NCI-H1092 treated with DMSO at 0.1 percent for 48 hours (cell line): ENCODE results near the gene ZBTB47.

ENCODE experiments used
- DNase-seq: peaks from one replicate; lab custom pipeline; 2025; lab: John Stamatoyannopoulos, UW

ZBTB47 gene

DNA sequence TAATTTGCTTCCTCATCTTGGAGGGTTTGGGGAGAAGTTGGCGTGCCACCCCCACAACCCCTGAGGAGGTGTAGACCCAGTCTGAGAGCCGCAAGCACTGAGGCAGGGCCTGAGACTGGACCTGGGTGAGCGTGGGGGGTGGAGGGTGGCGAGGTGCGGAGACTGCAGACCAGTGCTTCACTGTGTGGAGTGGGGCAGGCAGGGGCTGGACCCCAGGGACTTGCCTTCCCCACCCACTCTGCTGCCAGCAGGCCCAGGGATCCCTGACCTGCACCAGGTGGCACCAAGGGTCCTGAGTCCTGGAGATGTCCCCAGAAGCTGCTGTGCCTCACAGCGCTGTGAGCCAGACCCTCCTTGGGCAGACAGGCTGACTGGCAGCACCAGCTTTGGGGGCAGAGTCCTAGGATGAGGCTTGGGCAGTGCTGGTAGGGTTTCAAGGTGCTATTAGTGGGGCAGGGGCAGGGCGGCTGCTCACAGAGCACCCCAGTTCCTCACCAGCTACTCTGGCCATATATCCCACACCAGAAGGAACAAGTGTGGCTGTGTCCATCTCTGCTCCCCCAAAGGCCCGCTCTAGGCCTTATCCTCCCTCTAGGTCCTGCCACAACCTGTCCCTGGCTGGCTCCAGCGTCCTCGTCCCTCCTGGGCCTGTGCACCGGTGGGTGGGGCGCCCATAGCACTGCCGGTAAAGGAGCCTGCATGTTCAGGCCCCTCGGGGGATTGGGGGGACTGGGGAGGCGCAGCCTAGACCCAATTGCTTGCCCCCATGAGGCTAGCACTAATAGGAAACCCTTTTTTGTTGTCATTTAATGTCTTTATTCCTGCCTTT lies 11.8 kb downstream of the ZBTB47 start:
- no peak for DNase-seq

GRCh38 chr3:42666022-42666421 lies 12.5 kb downstream of the ZBTB47 start:
- no peak for DNase-seq

DNA sequence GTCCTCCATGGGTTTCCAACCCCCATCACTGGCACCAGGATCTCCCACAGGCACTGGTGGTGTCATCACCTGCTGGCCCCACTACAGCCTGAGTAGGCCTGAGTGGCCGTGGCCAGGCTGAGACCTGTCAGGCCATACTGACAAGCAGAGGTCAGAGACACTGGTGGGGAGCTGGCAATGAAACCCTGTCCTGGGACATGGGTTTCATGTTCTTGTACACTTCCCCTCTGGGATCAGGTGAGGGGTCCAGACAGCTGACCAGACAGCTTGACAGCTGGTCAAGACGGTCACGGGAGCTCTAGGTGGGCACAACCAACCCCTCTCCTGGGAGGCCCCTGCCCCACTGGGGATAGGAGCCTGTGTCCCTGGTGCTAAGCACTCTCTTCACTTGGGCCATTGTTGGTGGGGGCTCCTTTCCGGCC lies 13.1 kb downstream of the ZBTB47 start:
- no peak for DNase-seq

DNA sequence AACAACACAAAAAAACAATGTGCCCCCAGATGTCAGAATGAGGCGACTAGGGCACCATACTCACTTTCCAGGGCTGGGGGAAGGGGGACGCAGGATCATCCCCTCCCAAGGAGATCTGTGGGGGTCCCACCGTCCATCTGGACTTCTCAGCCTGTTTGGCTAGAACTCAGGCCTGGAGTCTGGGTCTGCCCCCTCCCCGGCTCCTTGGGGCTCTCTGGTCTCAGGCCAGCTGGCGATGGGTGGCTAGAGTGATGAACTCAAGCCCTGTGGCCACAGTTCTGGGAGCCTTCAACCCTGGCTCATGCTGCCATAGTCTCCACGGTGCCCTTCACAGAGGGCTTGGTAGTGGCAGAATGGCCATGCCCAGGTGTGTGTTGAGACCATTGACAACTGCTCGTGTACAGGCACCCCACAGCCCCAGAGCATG lies 13.6 kb downstream of the ZBTB47 start:
- no peak for DNase-seq

DNA sequence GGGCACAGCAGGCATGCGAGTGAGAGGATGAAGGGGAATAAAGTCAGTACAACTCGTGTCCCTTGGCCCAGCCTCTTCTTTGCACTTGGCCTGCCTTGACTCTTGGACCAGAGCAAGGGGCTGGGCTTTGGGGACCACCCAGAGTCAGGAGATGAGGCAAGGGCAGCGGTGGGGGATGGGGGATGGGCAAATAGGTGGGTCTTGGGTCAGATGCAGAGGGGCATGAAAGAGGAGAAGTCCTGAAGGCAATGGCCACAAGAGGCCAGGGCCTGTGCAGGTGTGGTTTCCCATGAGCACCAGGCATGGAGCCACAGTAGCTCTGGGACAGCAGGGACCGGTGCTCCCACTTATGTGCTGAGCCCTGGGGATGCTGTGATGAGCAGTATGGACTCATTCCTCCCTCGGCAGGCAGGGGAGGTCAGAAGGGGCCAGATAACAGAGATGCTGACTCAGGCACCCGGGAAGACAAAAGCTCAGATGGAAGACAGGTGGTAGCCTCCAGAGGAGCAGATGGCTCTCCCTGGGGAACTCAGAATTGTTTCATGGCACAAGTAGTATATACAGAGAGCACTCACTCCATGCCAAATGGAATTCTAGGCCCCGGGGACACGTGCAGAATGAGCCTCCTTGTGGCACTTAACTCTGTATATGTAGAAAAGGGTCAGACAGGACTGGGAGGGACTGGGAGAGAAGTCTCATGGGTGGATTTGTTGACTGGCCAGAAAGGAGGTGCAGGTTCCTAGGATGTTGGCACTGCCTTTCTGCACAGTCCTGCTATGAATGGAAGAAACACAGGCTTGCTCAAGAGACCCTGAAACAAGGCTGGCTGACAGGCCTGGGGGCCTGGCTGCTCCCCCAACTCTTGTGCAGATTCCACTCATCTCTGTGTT lies 14.3 kb downstream of the ZBTB47 start:
- peak; percentile 65 for DNase-seq

GRCh38 chr3:42668413-42668760 lies 14.9 kb downstream of the ZBTB47 start:
- no peak for DNase-seq

- no peak for DNase-seq
Observed at GRCh38 chr3:42668793-42669217, 15.3 kb downstream of the ZBTB47 start.

GRCh38 chr3:42670051-42670576 lies 16.6 kb downstream of the ZBTB47 start:
- no peak for DNase-seq

DNA sequence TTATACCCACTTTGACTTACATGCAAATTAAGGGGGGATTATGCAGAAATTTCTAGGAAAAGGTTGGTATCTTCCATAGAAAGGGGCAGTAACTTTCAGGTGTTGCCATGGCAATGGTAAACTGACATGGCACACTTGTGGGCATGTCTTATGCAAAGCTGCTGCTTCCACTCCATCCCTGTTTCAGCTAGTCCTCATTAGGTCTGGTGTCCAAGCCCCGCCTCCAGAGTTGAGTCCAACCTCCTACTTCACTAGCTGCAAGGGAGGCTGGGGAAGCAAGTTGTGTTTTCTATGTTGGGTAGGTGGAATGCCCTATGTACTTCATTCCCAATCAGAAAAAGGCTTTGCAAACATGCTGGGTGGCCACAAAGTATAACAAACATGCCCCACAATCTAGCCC lies 17.2 kb downstream of the ZBTB47 start:
- DNase-seq = no peak

- no peak for DNase-seq
Observed at GRCh38 chr3:42672515-42672914, 19.0 kb downstream of the ZBTB47 start.

GRCh38 chr3:42673082-42673481 lies 19.6 kb downstream of the ZBTB47 start:
- DNase-seq = no peak

DNA sequence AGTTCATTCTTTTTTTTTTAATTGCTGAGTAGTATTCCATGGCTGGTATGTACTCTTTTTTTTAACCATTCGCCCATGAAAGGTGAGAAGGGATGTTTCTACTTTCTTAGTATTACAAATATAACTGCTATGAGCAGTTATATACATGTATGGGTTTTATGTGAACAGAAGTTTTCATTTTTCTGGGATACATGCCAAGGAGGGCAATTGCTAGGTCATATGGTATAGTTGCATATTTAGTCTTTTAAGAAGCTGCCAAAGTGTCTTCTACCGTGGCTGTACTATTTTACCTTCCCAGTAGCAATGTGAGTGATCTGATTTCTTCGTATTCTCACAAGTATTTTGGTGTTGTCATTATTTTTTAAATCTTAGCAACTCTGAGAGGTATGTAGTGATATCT lies 20.6 kb downstream of the ZBTB47 start:
- no peak for DNase-seq

DNA sequence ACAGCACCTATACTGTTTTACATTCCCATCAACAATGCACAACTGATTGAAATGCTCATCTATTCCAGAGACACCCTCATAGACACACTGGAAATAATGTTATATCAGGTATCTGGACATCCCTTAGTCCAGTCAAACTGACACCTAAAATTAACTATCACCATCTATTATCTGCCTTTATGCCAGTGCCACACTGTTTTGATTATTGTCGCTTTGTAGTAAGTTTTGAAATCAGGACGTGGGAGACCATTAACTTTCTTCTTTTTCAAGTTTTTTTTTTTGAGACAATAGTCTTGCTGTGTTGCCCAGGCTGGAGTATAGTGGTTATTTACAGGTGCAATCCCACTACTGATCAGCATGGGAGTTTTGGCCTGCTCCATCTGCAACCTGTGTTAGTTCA lies 22.4 kb downstream of the ZBTB47 start:
- no peak for DNase-seq

DNA sequence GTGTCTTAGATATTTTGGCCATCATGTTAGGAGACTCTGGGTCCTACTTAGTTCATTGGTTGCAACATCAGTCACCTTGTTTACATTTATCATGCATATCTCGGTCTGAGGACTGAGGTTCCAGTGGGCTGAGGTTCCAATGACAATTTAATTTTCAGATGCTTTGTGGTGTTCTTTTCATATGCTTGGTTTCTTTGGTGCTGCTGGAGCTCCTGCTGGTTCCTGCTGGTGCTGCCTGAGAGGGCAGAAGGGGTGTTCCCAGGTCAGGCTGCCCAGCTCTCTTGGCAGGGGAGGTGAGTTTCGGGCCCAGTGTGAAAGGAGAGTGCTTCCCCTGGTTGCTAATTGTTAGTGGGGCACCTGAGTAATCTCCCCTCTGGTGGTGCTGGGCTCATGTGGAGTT lies 24.9 kb downstream of the ZBTB47 start:
- DNase-seq = no peak

GRCh38 chr3:42680271-42680670 lies 26.8 kb downstream of the ZBTB47 start:
- no peak for DNase-seq

- no peak for DNase-seq
Observed at GRCh38 chr3:42680806-42681205, 27.3 kb downstream of the ZBTB47 start.

DNA sequence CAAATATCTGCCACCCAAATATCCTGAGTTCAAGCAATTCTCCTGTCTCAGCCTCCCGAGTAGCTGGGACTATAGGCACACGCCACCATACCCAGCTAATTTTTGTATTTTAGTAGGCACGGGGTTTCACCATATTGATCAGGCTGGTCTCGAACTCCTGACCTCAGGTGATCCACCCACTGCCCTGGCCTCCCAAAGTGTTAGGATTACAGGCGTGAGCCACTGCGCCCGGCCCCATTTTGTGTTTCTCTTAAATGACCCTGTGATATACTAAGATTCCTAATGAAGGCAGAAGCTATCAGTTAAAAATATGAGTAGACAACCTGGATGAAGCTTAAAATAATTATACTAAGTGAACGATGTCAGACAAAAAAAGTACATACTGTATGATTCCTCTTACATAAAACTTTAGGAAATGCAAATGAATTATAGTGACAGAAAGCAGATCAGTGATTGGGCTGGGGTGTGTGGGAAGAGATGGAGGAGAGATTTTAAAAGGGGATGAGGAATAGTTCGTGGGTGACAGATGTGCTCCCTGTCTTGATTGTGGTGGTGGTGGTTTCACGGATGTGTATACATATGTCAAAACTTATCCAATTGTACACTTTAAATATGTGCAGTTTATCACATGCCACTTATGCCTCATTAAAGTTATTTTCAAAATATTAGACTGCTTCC lies 28.0 kb downstream of the ZBTB47 start:
- no peak for DNase-seq

- no peak for DNase-seq
Observed at GRCh38 chr3:42682301-42683070, 29.0 kb downstream of the ZBTB47 start.

- no peak for DNase-seq
Observed at GRCh38 chr3:42683875-42684598, 30.5 kb downstream of the ZBTB47 start.

DNA sequence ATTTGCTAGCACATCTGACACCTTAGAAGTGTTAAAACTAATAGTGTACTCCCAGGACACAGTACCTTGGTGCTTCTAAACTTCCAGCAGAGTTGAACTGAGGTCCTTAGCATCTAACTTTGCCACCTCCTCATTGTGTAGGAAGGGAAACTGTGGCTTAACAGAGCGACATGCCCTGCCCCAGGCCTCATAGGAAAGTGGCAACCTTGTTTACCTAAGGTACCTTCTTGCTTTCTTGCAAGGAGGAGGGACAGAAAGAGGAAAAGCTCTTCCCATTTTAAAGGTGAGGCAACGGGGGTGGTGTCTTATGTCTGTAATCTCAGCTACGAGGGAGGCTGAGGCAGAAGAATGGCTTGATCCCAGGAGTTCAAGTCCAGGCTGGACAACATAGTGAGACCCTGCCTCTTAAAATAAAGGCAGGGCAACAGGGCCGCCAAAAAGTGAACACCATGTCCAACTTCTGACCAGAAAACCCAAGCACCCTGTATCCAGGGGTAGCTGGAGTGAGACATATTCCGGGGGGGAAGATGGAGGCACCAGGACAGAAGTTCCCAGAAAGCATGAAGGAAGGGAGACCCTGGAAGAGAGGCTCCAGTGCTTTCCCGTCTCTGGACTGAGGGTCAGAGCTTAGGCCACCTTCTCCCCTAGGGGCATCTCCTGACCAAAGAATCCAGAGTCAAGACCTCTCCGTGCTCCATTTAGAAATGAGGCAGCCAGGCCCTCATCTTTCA lies 31.3 kb downstream of the ZBTB47 start:
- no peak for DNase-seq
